Measurements from ENCODE around the gene GPR39. TPM values are rescaled to one million over a fixed set of nuclear protein-coding genes. Genes with fewer than 3 reads are reported as not detected.

GPR39 gene
- total RNA-seq, 4 donors from 2014 or later: 0.72 to 1.6 (median 1.4) TPM

DNA sequence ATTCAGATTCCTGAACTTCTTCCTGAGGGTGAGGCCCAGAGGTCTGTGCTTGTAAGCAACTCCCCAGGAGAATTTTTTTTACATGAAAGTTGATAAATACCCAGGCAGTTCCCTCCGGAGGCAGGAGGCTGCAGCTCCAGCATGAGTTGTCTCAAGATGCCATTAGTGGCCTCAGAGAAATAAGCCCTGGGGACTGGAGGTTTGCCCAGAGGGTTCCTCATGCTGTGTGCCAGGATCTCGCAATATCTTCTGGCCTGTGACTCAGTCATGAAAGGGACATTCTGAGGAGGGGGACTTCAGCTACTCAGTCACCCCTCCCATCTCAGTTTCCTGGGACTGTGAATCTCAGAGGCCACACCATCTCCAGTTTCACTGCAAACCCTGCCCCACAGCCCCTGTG is 203.5 kb downstream of the GPR39 start:
- Histone ChIP-seq H3K27ac (no peak overlapping the region), H3K9me3 (no peaks in the 10 kb centered on the region), H3K4me3 (no peak overlapping the region), H3K27me3 (no peaks in the 10 kb centered on the region), H3K4me1 (peaks cover 10% of the 10 kb centered on the region), H3K36me3 (no peaks in the 10 kb centered on the region)
- no peak for TF ChIP-seq POLR2AphosphoS5 (IDR thresholded peaks at IDR 0.05)
- WGBS: 53% methylated on average over 2 of the region's 2 CpGs
- DNase-seq (ENCODE audit: low spot score in 2 of 2): no peak

DNA sequence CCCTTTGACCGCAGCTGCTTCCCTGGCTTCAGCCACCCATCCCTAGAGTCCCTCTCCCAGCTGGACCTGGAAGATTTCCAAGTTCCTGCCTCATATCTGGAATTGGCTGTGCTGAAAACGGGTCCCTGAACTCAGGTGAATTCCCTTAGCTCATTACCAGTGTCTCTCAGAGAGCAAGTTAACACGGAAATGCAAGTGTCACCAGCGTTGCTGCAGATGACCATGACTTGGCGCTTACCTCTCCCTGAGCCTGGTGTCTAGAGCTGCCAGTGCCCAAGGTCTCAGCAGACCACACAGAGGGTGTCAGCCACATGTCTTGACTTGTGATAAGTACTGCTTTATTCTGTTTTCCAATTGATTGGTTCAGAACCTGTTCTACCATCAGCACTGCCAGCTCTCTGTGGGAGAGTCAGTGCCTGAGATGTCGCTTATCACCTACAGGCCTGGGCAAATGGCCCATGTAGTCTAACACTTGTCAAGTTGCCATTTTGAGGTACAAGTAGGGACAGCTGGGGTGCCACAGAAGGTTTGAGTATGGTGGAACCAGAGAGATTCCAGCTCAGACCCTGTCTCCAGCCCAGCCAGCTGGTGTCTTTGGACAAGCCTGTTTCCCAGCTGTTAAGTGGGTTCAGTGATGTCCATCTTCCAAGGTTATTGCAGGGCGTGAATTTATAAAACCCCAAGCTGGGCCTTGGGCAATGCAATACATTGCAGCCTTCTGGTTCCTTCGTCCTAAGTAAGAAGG is 204.7 kb downstream of the GPR39 start:
- Histone ChIP-seq H3K27ac (no peak overlapping the region), H3K36me3 (no peaks in the 10 kb centered on the region), H3K9me3 (no peaks in the 10 kb centered on the region), H3K4me3 (no peak overlapping the region), H3K27me3 (no peaks in the 10 kb centered on the region), H3K4me1 (peaks cover 10% of the 10 kb centered on the region)
- whole genome bisulfite sequencing: 74% methylated on average over 2 of the region's 8 CpGs
- DNase-seq (ENCODE audit: low spot score in 2 of 2): no peak
- TF ChIP-seq EP300 (IDR thresholded peaks at IDR 0.05): no peak
- TF ChIP-seq, protein P1, sequence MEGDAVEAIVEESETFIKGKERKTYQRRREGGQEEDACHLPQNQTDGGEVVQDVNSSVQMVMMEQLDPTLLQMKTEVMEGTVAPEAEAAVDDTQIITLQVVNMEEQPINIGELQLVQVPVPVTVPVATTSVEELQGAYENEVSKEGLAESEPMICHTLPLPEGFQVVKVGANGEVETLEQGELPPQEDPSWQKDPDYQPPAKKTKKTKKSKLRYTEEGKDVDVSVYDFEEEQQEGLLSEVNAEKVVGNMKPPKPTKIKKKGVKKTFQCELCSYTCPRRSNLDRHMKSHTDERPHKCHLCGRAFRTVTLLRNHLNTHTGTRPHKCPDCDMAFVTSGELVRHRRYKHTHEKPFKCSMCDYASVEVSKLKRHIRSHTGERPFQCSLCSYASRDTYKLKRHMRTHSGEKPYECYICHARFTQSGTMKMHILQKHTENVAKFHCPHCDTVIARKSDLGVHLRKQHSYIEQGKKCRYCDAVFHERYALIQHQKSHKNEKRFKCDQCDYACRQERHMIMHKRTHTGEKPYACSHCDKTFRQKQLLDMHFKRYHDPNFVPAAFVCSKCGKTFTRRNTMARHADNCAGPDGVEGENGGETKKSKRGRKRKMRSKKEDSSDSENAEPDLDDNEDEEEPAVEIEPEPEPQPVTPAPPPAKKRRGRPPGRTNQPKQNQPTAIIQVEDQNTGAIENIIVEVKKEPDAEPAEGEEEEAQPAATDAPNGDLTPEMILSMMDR (IDR thresholded peaks at IDR 0.05): no peak
- no peak for TF ChIP-seq POLR2A (IDR thresholded peaks at IDR 0.05)
- TF ChIP-seq POLR2AphosphoS5 (IDR thresholded peaks at IDR 0.05): no peak

DNA sequence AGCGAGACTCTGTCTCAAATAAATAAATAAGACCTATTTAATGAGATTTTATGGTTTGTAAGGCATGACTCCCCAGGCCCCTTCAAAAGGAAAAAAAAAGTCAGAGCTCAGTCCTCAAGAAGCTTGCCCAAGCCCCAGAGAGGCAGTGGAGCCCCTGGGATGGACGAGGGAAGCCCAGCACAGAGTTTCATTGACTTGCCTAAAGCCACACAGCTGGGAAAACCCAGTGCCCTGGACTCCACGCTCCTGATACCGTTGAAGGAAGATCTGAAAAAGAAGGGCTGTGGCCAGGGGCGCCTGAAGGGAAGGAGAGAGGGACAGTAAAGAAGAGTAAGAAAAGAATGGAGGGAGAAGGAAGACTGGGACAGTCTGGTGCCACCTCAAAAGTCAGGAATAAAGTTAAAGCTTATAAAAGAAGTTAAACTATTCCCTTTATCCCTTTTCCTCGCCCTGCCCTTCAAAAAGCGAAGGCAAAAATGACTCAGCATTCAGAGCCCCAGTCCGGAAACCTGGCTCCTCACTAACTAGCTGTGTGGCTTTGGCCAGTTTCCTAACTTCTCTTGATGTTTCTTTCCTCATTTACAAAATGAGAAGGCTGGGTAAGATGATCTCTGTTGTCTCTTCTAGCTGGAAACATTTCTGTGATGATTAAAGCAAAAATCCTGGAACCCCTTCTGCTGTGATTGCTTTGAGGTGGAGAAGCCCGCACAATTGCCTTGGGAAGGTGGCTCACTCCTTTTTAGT is 206.7 kb downstream of the GPR39 start:
- DNase-seq (ENCODE audit: low spot score in 2 of 2): no peak
- H3K4me1 ChIP-seq: peaks cover 10% of the 10 kb centered on the region
- no peaks in the 10 kb centered on the region for H3K9me3 ChIP-seq
- no peak overlapping the region for H3K4me3 ChIP-seq
- no peaks in the 10 kb centered on the region for H3K27me3 ChIP-seq
- WGBS: 55% methylated on average over 9 of the region's 9 CpGs
- H3K27ac ChIP-seq: no peak overlapping the region
- TF ChIP-seq POLR2AphosphoS5 (IDR thresholded peaks at IDR 0.05): no peak
- TF ChIP-seq, protein P1 (IDR thresholded peaks at IDR 0.05): no peak
- TF ChIP-seq POLR2A (IDR thresholded peaks at IDR 0.05): no peak
- no peak for TF ChIP-seq EP300 (IDR thresholded peaks at IDR 0.05)
- H3K36me3 ChIP-seq: no peaks in the 10 kb centered on the region

- Histone ChIP-seq H3K4me1 (peaks cover 20% of the 10 kb centered on the region), H3K4me3 (no peak overlapping the region), H3K9me3 (no peaks in the 10 kb centered on the region), H3K27me3 (no peaks in the 10 kb centered on the region), H3K27ac (no peak overlapping the region), H3K36me3 (no peaks in the 10 kb centered on the region)
- no peak for DNase-seq (ENCODE audit: low spot score in 2 of 2)
- TF ChIP-seq EP300 (IDR thresholded peaks at IDR 0.05) (no peak), POLR2A (IDR thresholded peaks at IDR 0.05) (no peak), POLR2AphosphoS5 (IDR thresholded peaks at IDR 0.05) (no peak)
- TF ChIP-seq, protein P1 (IDR thresholded peaks at IDR 0.05): no peak
- WGBS: 73% methylated on average over 3 of the region's 3 CpGs
These were observed 210.9 kb downstream of the GPR39 start for GRCh38 chr2:132627536-132627935.

GRCh38 chr2:132632000-132632649 is 215.5 kb downstream of the GPR39 start:
- Histone ChIP-seq H3K27me3 (no peaks in the 10 kb centered on the region), H3K4me1 (peaks cover 13% of the 10 kb centered on the region), H3K36me3 (no peaks in the 10 kb centered on the region), H3K27ac (no peak overlapping the region), H3K4me3 (no peak overlapping the region), H3K9me3 (no peaks in the 10 kb centered on the region)
- WGBS: 42% methylated on average over 6 of the region's 6 CpGs
- no peak for DNase-seq (ENCODE audit: low spot score in 2 of 2)
- TF ChIP-seq POLR2AphosphoS5 (IDR thresholded peaks at IDR 0.05): no peak
- TF ChIP-seq, protein P1 (IDR thresholded peaks at IDR 0.05): no peak
- no peak for TF ChIP-seq POLR2A (IDR thresholded peaks at IDR 0.05)
- TF ChIP-seq EP300 (IDR thresholded peaks at IDR 0.05): no peak
